Osteoblast (primary cell): Measurements from ENCODE around the gene LNPEP. TPM values are rescaled to one million over a fixed set of nuclear protein-coding genes. Genes with fewer than 3 reads are reported as not detected.

ENCODE experiments used
- DNase-seq: peaks from one replicate; pipeline ENCODE4 v3.0.0; 2011; ENCODE audit warnings: low spot score, mixed read lengths; ENCODE audit not compliant: insufficient read length; ENCODE audit errors: missing footprints
- H2AFZ ChIP-seq: 2 replicates; pipeline ENCODE4 v1.6.0; 2011; ENCODE audit warnings: mild to moderate bottlenecking, low read length
- H3K27ac ChIP-seq: 2 replicates; pipeline ENCODE4 v1.5.1; 2011; ENCODE audit warnings: mild to moderate bottlenecking, low read depth, low read length, moderate library complexity
- H3K27me3 ChIP-seq: 2 replicates; pipeline ENCODE4 v1.6.0; 2012; ENCODE audit warnings: mild to moderate bottlenecking, control low read depth, inconsistent platforms, low read length, moderate library complexity; ENCODE audit not compliant: insufficient read depth
- H3K36me3 ChIP-seq: 2 replicates; pipeline ENCODE4 v1.5.1; 2011; ENCODE audit warnings: mild to moderate bottlenecking, low read length, control low read depth, moderate library complexity; ENCODE audit not compliant: insufficient read depth
- H3K4me1 ChIP-seq: 2 replicates; pipeline ENCODE4 v1.5.1; 2011; ENCODE audit warnings: mild to moderate bottlenecking, low read length, control low read depth, moderate library complexity; ENCODE audit not compliant: insufficient read depth
- H3K4me2 ChIP-seq: 2 replicates; pipeline ENCODE4 v1.6.0; 2011; ENCODE audit warnings: mild to moderate bottlenecking, low read length; ENCODE audit not compliant: insufficient read depth
- H3K4me3 ChIP-seq: fragments of 200-600 bp; sonication (generic); 3 replicates; pipeline ENCODE4 v1.5.1; 2012; ENCODE audit warnings: mild to moderate bottlenecking, low read length, inconsistent platforms; ENCODE audit not compliant: insufficient read depth
- H3K79me2 ChIP-seq: 2 replicates; pipeline ENCODE4 v1.6.0; 2012; ENCODE audit warnings: mild to moderate bottlenecking, low read length, control low read depth, inconsistent platforms; ENCODE audit not compliant: insufficient read depth
- H3K9me3 ChIP-seq: 2 replicates; pipeline ENCODE4 v1.5.1; 2011; ENCODE audit warnings: low read depth, low read length, control low read depth
- H4K20me1 ChIP-seq: 2 replicates; pipeline ENCODE4 v1.6.0; 2012; ENCODE audit warnings: mild to moderate bottlenecking, low read length, control low read depth; ENCODE audit not compliant: insufficient read depth
- CTCF ChIP-seq: IDR thresholded peaks from 2 replicates; pipeline ENCODE4 v1.5.1; 2011; ENCODE audit warnings: mild to moderate bottlenecking, low read depth, low read length, moderate library complexity; ENCODE audit errors: extremely low read depth
- total RNA-seq: library from RNA; depleted of rRNA; stranded (reverse); fragments of >200 nt; gene quantifications from 2 replicates; pipeline ENCODE4 v1.2.3, GENCODE V29; 2012

The LNPEP gene
- total RNA-seq, 1 donor = 44.9 TPM

GRCh38 chr5:97073420-97073819 lies 137.5 kb downstream of the LNPEP start:
- Histone ChIP-seq H3K27ac (no peak overlapping the region), H3K9me3 (no peaks in the 10 kb centered on the region), H3K4me3 (no peak overlapping the region), H3K79me2 (no peaks in the 10 kb centered on the region), H2AFZ (no peak overlapping the region), H3K4me2 (no peak overlapping the region), H4K20me1 (no peaks in the 10 kb centered on the region), H3K4me1 (no peaks in the 10 kb centered on the region), H3K27me3 (no peaks in the 10 kb centered on the region), H3K36me3 (no peaks in the 10 kb centered on the region)
- no peak for DNase-seq
- TF ChIP-seq CTCF = no peak

- no peak overlapping the region for H3K27ac ChIP-seq
- H3K27me3 ChIP-seq = no peaks in the 10 kb centered on the region
- no peak overlapping the region for H2AFZ ChIP-seq
- no peaks in the 10 kb centered on the region for H3K9me3 ChIP-seq
- H3K4me1 ChIP-seq = peaks cover 2% of the 10 kb centered on the region
- no peaks in the 10 kb centered on the region for H4K20me1 ChIP-seq
- DNase-seq = no peak
- no peak for TF ChIP-seq CTCF
- no peak overlapping the region for H3K4me3 ChIP-seq
- no peaks in the 10 kb centered on the region for H3K79me2 ChIP-seq
- H3K4me2 ChIP-seq = no peak overlapping the region
- no peaks in the 10 kb centered on the region for H3K36me3 ChIP-seq
Observed at GRCh38 chr5:97074859-97075489, 139.1 kb downstream of the LNPEP start.

GRCh38 chr5:97075649-97076048 lies 139.8 kb downstream of the LNPEP start:
- DNase-seq = no peak
- H3K27me3 ChIP-seq = no peaks in the 10 kb centered on the region
- H3K9me3 ChIP-seq = no peaks in the 10 kb centered on the region
- H4K20me1 ChIP-seq = no peaks in the 10 kb centered on the region
- no peaks in the 10 kb centered on the region for H3K79me2 ChIP-seq
- TF ChIP-seq CTCF = no peak
- peaks cover 2% of the 10 kb centered on the region for H3K4me1 ChIP-seq
- no peaks in the 10 kb centered on the region for H3K36me3 ChIP-seq
- H3K4me2 ChIP-seq = no peak overlapping the region
- H3K4me3 ChIP-seq = no peak overlapping the region
- no peak overlapping the region for H2AFZ ChIP-seq
- no peak overlapping the region for H3K27ac ChIP-seq

GRCh38 chr5:97076098-97076497 lies 140.2 kb downstream of the LNPEP start:
- H3K36me3 ChIP-seq = no peaks in the 10 kb centered on the region
- DNase-seq = no peak

More at GRCh38 chr5:97076098-97076497, 140.2 kb downstream of the LNPEP start:
- Histone ChIP-seq H3K4me2 (no peak overlapping the region), H3K27ac (no peak overlapping the region), H4K20me1 (no peaks in the 10 kb centered on the region), H2AFZ (no peak overlapping the region), H3K27me3 (no peaks in the 10 kb centered on the region), H3K4me3 (no peak overlapping the region), H3K79me2 (no peaks in the 10 kb centered on the region), H3K9me3 (no peaks in the 10 kb centered on the region), H3K4me1 (peaks cover 2% of the 10 kb centered on the region)
- no peak for TF ChIP-seq CTCF
